GM12878 (cell line): ENCODE measurements around the gene C11orf58. TPM values are rescaled to one million over a fixed set of nuclear protein-coding genes. Genes with fewer than 3 reads are reported as not detected.

Experiments used
- ATAC-seq: fragments of 200-7000 bp; cut with Tn5 transposase; 3 replicates; pipeline ENCODE4 v1.9.1; 2020; ENCODE audit warnings: mild to moderate bottlenecking, moderate library complexity
- BruUV-seq: library from RNA; stranded (reverse); fragments of 400-500 nt; replicated peaks from 2 replicates; lab custom pipeline; 2021; lab: Mats Ljungman, UMichigan
- CTCF ChIA-PET: fragments of 300-600 bp; sonication (Branson Sonifier 250); formaldehyde crosslinking; extraction: SDS; loops from one replicate; lab custom pipeline; 2021; ENCODE audit warnings: inconsistent platforms; lab: Yijun Ruan, JAX
- POLR2A ChIA-PET: fragments of 350-600 bp; formaldehyde crosslinking; extraction: SDS; loops from one replicate; lab custom pipeline; 2021; ENCODE audit warnings: inconsistent platforms; lab: Charles Lee
- RAD21 ChIA-PET: fragments of 300-600 bp; sonication (Branson Sonifier 250); formaldehyde crosslinking; loops from one replicate; lab custom pipeline; 2023; ENCODE audit warnings: antibody characterized with exemption; ENCODE audit not compliant: unreplicated experiment; lab: Charles Lee
- SMC1A ChIA-PET: fragments of 300-600 bp; sonication (Branson Sonifier 250); formaldehyde crosslinking; loops from one replicate; lab custom pipeline; 2023; ENCODE audit not compliant: unreplicated experiment, uncharacterized antibody; lab: Charles Lee
- DNase-seq: peaks from one replicate; pipeline ENCODE4 v3.0.0-alpha.2; 2011; ENCODE audit warnings: low read depth, low spot score
- FAIRE-seq: peaks from 3 replicates; lab custom pipeline; 2011; peaks lifted over from hg19 to GRCh38; lab: Jason Lieb, UNC
- H2AFZ ChIP-seq: 2 replicates; pipeline ENCODE4 v1.6.0; 2011; ENCODE audit warnings: low read depth, low read length, control low read depth; ENCODE audit not compliant: control insufficient read depth
- H3K27ac ChIP-seq: 2 replicates; pipeline ENCODE4 v1.5.1; 2011; ENCODE audit warnings: control low read depth; ENCODE audit not compliant: control insufficient read depth, insufficient read depth
- H3K27me3 ChIP-seq, 2 experiments: replicated peaks in 1 of 2; 2 replicates each; pipeline versions ENCODE4 v1.6.0 to v1.6.1; 2011; ENCODE audit warnings: low read length in 1 of 2; ENCODE audit not compliant: control insufficient read depth in 2 of 2, insufficient read depth in 2 of 2
- H3K36me3 ChIP-seq, 2 experiments: 2 replicates each; pipeline ENCODE4 v1.5.1; 2011; ENCODE audit warnings: low read length in 1 of 2; ENCODE audit not compliant: control insufficient read depth in 2 of 2, insufficient read depth in 2 of 2
- H3K4me1 ChIP-seq: 2 replicates; pipeline ENCODE4 v1.6.1; 2011; ENCODE audit warnings: mild to moderate bottlenecking, low read length, moderate library complexity, mixed read lengths; ENCODE audit not compliant: control insufficient read depth, insufficient read depth
- H3K4me2 ChIP-seq: 2 replicates; pipeline ENCODE4 v1.6.0; 2011; ENCODE audit warnings: control low read depth; ENCODE audit not compliant: control insufficient read depth, insufficient read depth
- H3K4me3 ChIP-seq: fragments of 200-600 bp; sonication (generic); 2 replicates; pipeline ENCODE4 v1.5.1; 2016
- H3K79me2 ChIP-seq: 2 replicates; pipeline ENCODE4 v1.6.0; 2011; ENCODE audit warnings: low read length; ENCODE audit not compliant: control insufficient read depth, insufficient read depth
- H3K9ac ChIP-seq: 2 replicates; pipeline ENCODE4 v1.8.0; 2011; ENCODE audit warnings: low read length, control low read depth, mixed read lengths; ENCODE audit not compliant: control insufficient read depth, insufficient read depth
- H3K9me3 ChIP-seq: replicated peaks from 3 replicates; pipeline ENCODE4 v1.5.1; 2011; ENCODE audit warnings: mild to moderate bottlenecking, low read length; ENCODE audit not compliant: control insufficient read depth, insufficient read depth
- H4K20me1 ChIP-seq: 2 replicates; pipeline ENCODE4 v1.6.0; 2011; ENCODE audit not compliant: control insufficient read depth, insufficient read depth
- ETV6 ChIP-seq, 2 experiments: fragments of 450-650 bp in 1 of 2; IDR thresholded peaks in 1 of 2; conservative IDR thresholded peaks in 1 of 2; 2 replicates each; pipeline ENCODE4 v1.6.1; 2014; ENCODE audit warnings: antibody characterized with exemption in 1 of 2, borderline replicate concordance in 1 of 2, low read depth in 1 of 2, mild to moderate bottlenecking in 1 of 2, moderate library complexity in 1 of 2
- FOXM1 ChIP-seq: IDR thresholded peaks from 2 replicates; pipeline ENCODE4 v1.6.1; 2012; ENCODE audit warnings: low read depth, mild to moderate bottlenecking, inconsistent platforms, low read length, moderate library complexity
- IRF4 ChIP-seq: IDR thresholded peaks from 2 replicates; pipeline ENCODE4 v1.6.1; 2011; ENCODE audit warnings: low read depth, low read length
- JUNB ChIP-seq: IDR thresholded peaks from 2 replicates; pipeline ENCODE4 v1.6.1; 2016; ENCODE audit warnings: antibody characterized with exemption, mild to moderate bottlenecking
- RCOR1 ChIP-seq: conservative IDR thresholded peaks from 2 replicates; pipeline ENCODE4 v1.6.1; 2012; ENCODE audit warnings: low read depth, low read length, improper control_type of control experiment
- SMC3 ChIP-seq: IDR thresholded peaks from 2 replicates; pipeline ENCODE4 v1.6.1; 2011; ENCODE audit warnings: low read length, improper control_type of control experiment, borderline replicate concordance
- STAT3 ChIP-seq: IDR thresholded peaks from 2 replicates; pipeline ENCODE4 v1.6.1; 2011; ENCODE audit warnings: low read depth, low read length, improper control_type of control experiment
- WGBS: methylation state at CpG from one replicate; pipeline ENCODE4 v1.1.6; 2016; ENCODE audit warnings: low lambda C conversion rate; ENCODE audit not compliant: insufficient replicate concordance, insufficient coverage; ENCODE audit errors: missing lambda C conversion rate; 5-methylcytosine and 5-hydroxymethylcytosine counted together
- in situ Hi-C: fragments of 300-500 bp; cut with MboI; formaldehyde crosslinking; loops from 9 replicates; pipeline ENCODE4 v1.14.3; 2018; ENCODE audit warnings: mixed read lengths
- intact Hi-C: fragments of 100-400 bp; cut with micrococcal nuclease; formaldehyde crosslinking; loops from one replicate; pipeline ENCODE4 v1.14.2; 2022; ENCODE audit not compliant: unreplicated experiment
- polyA plus RNA-seq, 11 experiments: library from polyadenylated mRNA; depleted of rRNA in 4 of 11; unstranded in 6 of 11; stranded (reverse) in 5 of 11; fragments of >200 nt; fragmentation: Nextera tagmentation in 4 of 11; fragmentation: Illumina TruSeq in 1 of 11; extraction: Ambion mirVana in 4 of 11; extraction: Trizol in 1 of 11; gene quantifications; 1 replicate in 1 of 11; 2 replicates in 10 of 11; pipeline versions ENCODE4 v1.2.1 to v1.2.3, GENCODE V29; 2011 to 2016; ENCODE audit warnings: inconsistent platforms in 2 of 11, missing spikeins in 2 of 11, low read depth in 1 of 11
- total RNA-seq, 4 experiments: library from RNA; depleted of rRNA in 3 of 4; stranded (reverse); fragments of >200 nt in 3 of 4; fragmentation: Illumina TruSeq in 1 of 4; extraction: Trizol in 1 of 4; gene quantifications; 2 replicates each; pipeline versions ENCODE4 v1.2.1 to v1.2.3, GENCODE V29; 2013 to 2021

The C11orf58 gene
- total and polyA plus RNA-seq, 10 of the 15 experiments (the other 5 are each of a cell fraction or from before 2014, with no cell fraction given), result 98.2 to 379 (median 211) TPM

DNA sequence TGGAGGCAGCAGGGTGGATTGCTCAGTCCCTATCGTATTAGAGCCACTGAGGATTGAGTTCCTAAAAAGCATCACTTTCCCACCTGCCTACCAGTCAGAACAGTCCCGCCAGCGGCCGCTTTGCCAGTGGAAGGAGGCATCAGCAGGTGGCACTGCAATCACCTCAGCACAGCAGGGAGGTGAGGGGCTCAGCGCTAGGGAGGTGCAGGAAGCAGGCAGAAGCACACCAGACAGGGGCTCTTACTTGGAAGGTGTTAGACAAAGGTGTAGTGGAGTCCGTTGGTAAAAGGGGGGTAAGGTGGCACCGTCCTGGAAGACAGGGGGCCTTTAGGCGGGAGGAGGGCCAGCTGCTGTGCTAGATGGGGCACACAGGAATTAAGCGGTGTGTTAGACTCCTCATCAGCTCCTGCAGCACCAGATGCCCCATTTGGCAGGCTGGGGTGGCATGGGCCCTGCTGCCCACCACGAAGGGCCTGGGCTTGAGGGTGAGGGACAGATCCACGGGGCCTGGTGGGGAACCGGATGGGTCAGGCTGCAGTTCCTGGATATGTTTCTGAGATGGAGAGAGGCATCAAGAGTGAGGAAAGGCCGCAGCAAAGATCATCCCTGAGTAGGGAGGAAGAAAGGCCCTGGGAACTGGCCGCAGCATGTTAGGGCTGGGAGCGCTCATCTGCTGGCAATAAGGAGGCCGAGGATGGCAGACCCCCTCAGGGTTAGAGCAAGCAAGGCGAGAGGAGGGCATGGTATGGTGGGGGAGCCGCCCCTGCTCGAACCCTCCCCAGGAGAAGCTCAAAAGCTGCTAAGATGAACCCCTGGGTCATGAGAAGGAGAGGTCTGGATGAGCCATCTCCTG lies 42.5 kb downstream of the C11orf58 start:
- Histone ChIP-seq H3K4me3 (no peak overlapping the region), H3K79me2 (no peaks in the 10 kb centered on the region), H4K20me1 (no peaks in the 10 kb centered on the region), H3K9me3 (no peaks in the 10 kb centered on the region), H3K9ac (no peak overlapping the region), H3K4me2 (no peak overlapping the region), H3K27ac (no peak overlapping the region), H2AFZ (no peak overlapping the region), H3K4me1 (no peaks in the 10 kb centered on the region), H3K36me3 (no peaks in the 10 kb centered on the region), H3K27me3 (no peaks in the 10 kb centered on the region)
- no peak for TF ChIP-seq RCOR1
- no peak for TF ChIP-seq ETV6 (conservative IDR thresholded peaks at IDR 0.05 in 1 of 2, IDR thresholded peaks at IDR 0.05 in 1 of 2; ENCODE audit: borderline replicate concordance in 1 of 2, low read depth in 1 of 2)
- no peak for TF ChIP-seq SMC3
- TF ChIP-seq IRF4, result no peak
- TF ChIP-seq FOXM1, result no peak
- TF ChIP-seq STAT3, result no peak
- TF ChIP-seq JUNB, result no peak
- RAD21 ChIA-PET, result no interaction called here
- DNase-seq, result no peak
- no peak for FAIRE-seq
- no peak for ATAC-seq
- POLR2A ChIA-PET, result interaction anchor here (0.7 kb wide), 1 partner anchor 106 kb away, joined by 4 read pairs; no protein-coding TSS in a partner anchor
- 61% methylated on average over 19 of the region's 19 CpGs for WGBS
- CTCF ChIA-PET, result interaction anchor here (0.7 kb wide), 1 partner anchor 149 kb away, joined by 4 read pairs; no protein-coding TSS in a partner anchor
- intact Hi-C loops (loop anchor here (10.0 kb wide), 1 partner anchor 144 kb away; no protein-coding TSS in a partner anchor), in situ Hi-C loops (no loop called here)
- SMC1A ChIA-PET, result no interaction called here
- BruUV-seq, result no TSS peak
